Gastroesophageal sphincter (tissue), 4 donors: ENCODE data around the gene CRYAB. TPM values are rescaled to one million over a fixed set of nuclear protein-coding genes. Genes with fewer than 3 reads are reported as not detected.
A peak's percentile ranks its signal among the peaks of the same experiment; 100 is the strongest.

ENCODE experiments used
- ATAC-seq: fragments of 150-250 bp; one replicate; pipeline ENCODE4 v1.9.1; 2016; ENCODE audit warnings: mild to moderate bottlenecking, moderate library complexity
- H3K27ac ChIP-seq, 4 donors: fragments of 200-600 bp; sonication (generic) in 3 of 4; 1 replicate in 3 of 4; 2 replicates in 1 of 4; pipeline ENCODE4 v1.5.1; 2016 to 2019
- H3K27me3 ChIP-seq: fragments of 200-600 bp; sonication (generic); one replicate; pipeline ENCODE4 v1.5.1; 2019
- H3K36me3 ChIP-seq, 2 donors: fragments of 200-600 bp; sonication (generic); one replicate each; pipeline ENCODE4 v1.5.1; 2019; ENCODE audit warnings: control low read depth in 1 of 2
- H3K4me1 ChIP-seq, 3 donors: fragments of 200-600 bp; sonication (generic); 1 replicate in 2 of 3; 2 replicates in 1 of 3; pipeline ENCODE4 v1.5.1; 2016 to 2019; ENCODE audit warnings: control low read depth in 2 of 3
- H3K4me3 ChIP-seq, 2 donors: fragments of 200-600 bp; sonication (generic); one replicate each; pipeline ENCODE4 v1.5.1; 2019; ENCODE audit warnings: mild to moderate bottlenecking in 1 of 2, moderate library complexity in 1 of 2
- H3K9me3 ChIP-seq, 3 donors: fragments of 200-600 bp; sonication (generic); one replicate each; pipeline ENCODE4 v1.5.1; 2017 to 2019; ENCODE audit warnings: control low read depth in 2 of 3
- EP300 ChIP-seq: sonication (generic); formaldehyde crosslinking; IDR thresholded peaks from one replicate; pipeline ENCODE4 v1.6.1; 2017; ENCODE audit warnings: antibody characterized with exemption, mild to moderate bottlenecking
- POLR2A ChIP-seq, 2 donors: fragments of 450-650 bp; IDR thresholded peaks; one replicate each; pipeline ENCODE4 v1.6.1; 2017; ENCODE audit warnings: antibody characterized with exemption in 2 of 2, mild to moderate bottlenecking in 2 of 2, moderate library complexity in 1 of 2
- POLR2AphosphoS5 ChIP-seq: sonication (generic); formaldehyde crosslinking; IDR thresholded peaks from one replicate; pipeline ENCODE4 v1.6.1; 2017; ENCODE audit warnings: antibody characterized with exemption
- whole genome bisulfite sequencing, 2 donors: methylation state at CpG; one replicate each; pipeline ENCODE4 v1.1.5; 2018; ENCODE audit warnings: low coverage in 1 of 2; 5-methylcytosine and 5-hydroxymethylcytosine counted together
- small RNA-seq, 4 donors: library from RNA; depleted of rRNA; stranded (forward); fragments of <200 nt; gene quantifications; one replicate each; pipeline ENCODE3, GENCODE V24; 2016
- total RNA-seq, 4 donors: library from RNA; depleted of rRNA; stranded (reverse); fragments of >200 nt; gene quantifications; one replicate each; pipeline ENCODE4 v1.1.0, GENCODE V29; 2016
- TF ChIP-seq, protein P1 (sequence below), 4 experiments: fragments of 200-600 bp in 2 of 4; fragments of 450-650 bp in 2 of 4; sonication (generic) in 1 of 4; IDR thresholded peaks; one replicate each; pipeline ENCODE4 v1.5.1; 2017 to 2019; ENCODE audit warnings: antibody characterized with exemption in 4 of 4, mild to moderate bottlenecking in 2 of 4, moderate library complexity in 2 of 4

CRYAB gene
- total RNA-seq, 4 donors from 2014 or later, result 254 to 440 (median 294) TPM

DNA sequence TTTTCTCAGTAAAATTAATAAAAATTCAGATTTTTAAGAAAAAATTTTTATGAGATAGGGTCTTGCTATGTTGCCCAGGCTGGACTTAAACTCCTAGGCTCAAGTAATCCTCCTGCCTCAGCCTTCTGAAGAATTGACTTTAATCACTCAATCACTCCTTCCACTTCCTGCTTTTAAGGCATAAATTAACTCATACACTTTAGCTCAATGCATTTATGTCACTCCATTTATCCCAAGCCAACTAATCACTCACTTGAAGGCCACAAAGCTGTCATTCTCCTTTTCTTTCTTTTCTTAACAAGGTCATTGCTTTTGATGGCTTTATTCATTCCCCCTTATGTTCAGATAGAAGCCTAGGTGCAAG is 41.1 kb downstream of the CRYAB start:
- H3K4me3 ChIP-seq, result peak overlapping the region; percentile 75 to 90
- peak overlapping the region; percentile 45 to 91 (median 90) for H3K27ac ChIP-seq
- no peaks in the 10 kb centered on the region for H3K9me3 ChIP-seq
- H3K4me1 ChIP-seq, result peaks cover 0 to 31% (median 2%) of the 10 kb centered on the region in 3 donors
- no peak for ATAC-seq
- no peak for TF ChIP-seq POLR2A (IDR thresholded peaks at IDR 0.05)
- TF ChIP-seq, protein P1, sequence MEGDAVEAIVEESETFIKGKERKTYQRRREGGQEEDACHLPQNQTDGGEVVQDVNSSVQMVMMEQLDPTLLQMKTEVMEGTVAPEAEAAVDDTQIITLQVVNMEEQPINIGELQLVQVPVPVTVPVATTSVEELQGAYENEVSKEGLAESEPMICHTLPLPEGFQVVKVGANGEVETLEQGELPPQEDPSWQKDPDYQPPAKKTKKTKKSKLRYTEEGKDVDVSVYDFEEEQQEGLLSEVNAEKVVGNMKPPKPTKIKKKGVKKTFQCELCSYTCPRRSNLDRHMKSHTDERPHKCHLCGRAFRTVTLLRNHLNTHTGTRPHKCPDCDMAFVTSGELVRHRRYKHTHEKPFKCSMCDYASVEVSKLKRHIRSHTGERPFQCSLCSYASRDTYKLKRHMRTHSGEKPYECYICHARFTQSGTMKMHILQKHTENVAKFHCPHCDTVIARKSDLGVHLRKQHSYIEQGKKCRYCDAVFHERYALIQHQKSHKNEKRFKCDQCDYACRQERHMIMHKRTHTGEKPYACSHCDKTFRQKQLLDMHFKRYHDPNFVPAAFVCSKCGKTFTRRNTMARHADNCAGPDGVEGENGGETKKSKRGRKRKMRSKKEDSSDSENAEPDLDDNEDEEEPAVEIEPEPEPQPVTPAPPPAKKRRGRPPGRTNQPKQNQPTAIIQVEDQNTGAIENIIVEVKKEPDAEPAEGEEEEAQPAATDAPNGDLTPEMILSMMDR (IDR thresholded peaks at IDR 0.05), result no peak
- TF ChIP-seq EP300, result no peak
- TF ChIP-seq POLR2AphosphoS5, result no peak
- H3K36me3 ChIP-seq, result peaks cover 0 to 39% of the 10 kb centered on the region in 2 donors
- no peaks in the 10 kb centered on the region for H3K27me3 ChIP-seq

DNA sequence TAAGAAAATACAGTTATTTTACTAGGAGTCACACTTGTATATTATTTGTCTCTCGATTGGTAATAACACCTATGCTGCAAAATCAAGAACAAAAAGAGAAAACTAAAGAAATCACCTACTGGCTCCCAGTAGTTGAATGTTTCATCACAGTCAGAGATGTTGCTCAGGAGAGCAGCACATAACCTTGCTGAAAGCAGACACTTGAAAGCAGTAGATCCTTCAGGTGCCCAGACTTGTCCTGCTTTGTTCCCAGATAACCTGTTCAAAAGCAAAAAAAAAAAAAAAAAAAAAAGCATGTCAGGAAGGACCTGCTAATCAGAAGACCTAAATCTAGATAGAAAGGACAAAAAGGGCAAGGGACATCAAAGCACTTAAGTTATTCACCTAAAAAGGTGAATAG is 41.5 kb downstream of the CRYAB start:
- H3K27me3 ChIP-seq, result no peaks in the 10 kb centered on the region
- H3K36me3 ChIP-seq, result peaks cover 0 to 39% of the 10 kb centered on the region in 2 donors
- 83% methylated on average over 1 of the region's 1 CpG; no CpG with 5 or more reads in 1 of the 2 donors for WGBS, 2 donors
- no peak overlapping the region for H3K27ac ChIP-seq
- TF ChIP-seq, protein P1 (IDR thresholded peaks at IDR 0.05), result no peak
- TF ChIP-seq POLR2A (IDR thresholded peaks at IDR 0.05), result no peak
- no peak for TF ChIP-seq POLR2AphosphoS5
- TF ChIP-seq EP300, result no peak
- peak overlapping the region; percentile 75 to 90 for H3K4me3 ChIP-seq
- peaks cover 0 to 31% (median 2%) of the 10 kb centered on the region in 3 donors for H3K4me1 ChIP-seq
- H3K9me3 ChIP-seq, result no peaks in the 10 kb centered on the region
- ATAC-seq, result no peak

DNA sequence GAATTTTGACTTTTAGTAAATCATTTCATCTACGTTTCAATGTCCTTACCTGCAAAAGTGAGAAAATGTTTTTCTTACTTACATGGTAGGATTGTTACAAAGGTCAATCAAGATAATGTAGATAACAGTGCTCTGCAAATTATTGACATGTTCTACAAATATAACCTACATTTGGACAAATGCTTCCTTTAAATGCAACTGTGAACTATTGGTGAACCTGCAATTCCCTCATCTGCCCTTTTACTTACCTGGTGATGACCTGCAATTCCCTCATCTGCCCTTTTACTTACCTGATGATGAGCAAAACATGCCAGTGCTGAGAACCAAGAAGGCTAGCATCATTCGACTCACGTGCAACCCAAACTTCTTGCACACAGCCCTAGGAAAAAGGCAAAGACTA is 51.3 kb downstream of the CRYAB start:
- H3K36me3 ChIP-seq, result peaks cover 3 to 95% of the 10 kb centered on the region in 2 donors
- ATAC-seq, result no peak
- 88 to 92% methylated on average over 2 to 3 of the region's 3 CpGs for WGBS, 2 donors

More for the DNA sequence above, 51.3 kb downstream of the CRYAB start:
- TF ChIP-seq POLR2A (IDR thresholded peaks at IDR 0.05), result no peak
- TF ChIP-seq, protein P1 (IDR thresholded peaks at IDR 0.05), result no peak
- no peak for TF ChIP-seq EP300
- no peak for TF ChIP-seq POLR2AphosphoS5
- H3K4me3 ChIP-seq, result no peak overlapping the region
- H3K27me3 ChIP-seq, result no peaks in the 10 kb centered on the region
- no peaks in the 10 kb centered on the region for H3K4me1 ChIP-seq
- H3K9me3 ChIP-seq, result no peaks in the 10 kb centered on the region
- no peak overlapping the region for H3K27ac ChIP-seq

Small RNA genes within 50 kb of the gene (small RNA-seq; reads per million reads assigned to genes)
- gene C11orf52 (0 reads per million in 4 donors), gene GNG5P3 (0 reads per million in 4 donors), gene RNA5SP351 (0 reads per million in 4 donors), gene RPL37AP8 (0 to 0.82 (median 0.12) reads per million in 4 donors)

Other genes with a start within 250 kb of the CRYAB start
- gene PPP2R1B, start 145.4 kb downstream of the CRYAB start, total RNA-seq, result 10 to 100 TPM; 11.1 to 21.9 (median 20.5) TPM
- 10 to 100 TPM; 26.7 to 33.9 (median 31.1) TPM for gene ALG9, start 40.2 kb downstream of the CRYAB start, total RNA-seq
- gene FDXACB1, start 32.6 kb downstream of the CRYAB start, total RNA-seq, result 1 to 10 TPM in 2 of 4 donors, under 1 TPM in 2; 0.16 to 1.1 (median 0.99) TPM
- 10 to 100 TPM; 11.7 to 19.3 (median 17.5) TPM for gene CFAP68, start 32.2 kb downstream of the CRYAB start, total RNA-seq
- gene HSPB2, start 964 bp upstream of the CRYAB start, total RNA-seq, result 1 to 10 TPM in 3 of 4 donors, under 1 TPM in 1; 0.78 to 5.5 (median 3.0) TPM
- 1 to 10 TPM in 3 of 4 donors, not detected in 1; 2.4 to 3.3 (median 3.1) TPM for gene C11orf52, start 7.1 kb upstream of the CRYAB start, total RNA-seq
- 100 to 1,000 TPM; 125 to 164 (median 153) TPM for gene DIXDC1, start 25.6 kb upstream of the CRYAB start, total RNA-seq
- gene DLAT, start 113.6 kb upstream of the CRYAB start, total RNA-seq, result 10 to 100 TPM; 18.2 to 38.6 (median 32.1) TPM
- gene PIH1D2, start 162.2 kb upstream of the CRYAB start, total RNA-seq, result 1 to 10 TPM; 1.8 to 4.2 (median 3.2) TPM
- 10 to 100 TPM; 14.4 to 21.5 (median 16.4) TPM for gene NKAPD1, start 162.5 kb upstream of the CRYAB start, total RNA-seq
- gene TIMM8B, start 175.0 kb upstream of the CRYAB start, total RNA-seq, result 10 to 100 TPM; 19.2 to 37.6 (median 24.8) TPM
- 100 to 1,000 TPM; 102 to 120 (median 113) TPM for gene SDHD, start 175.1 kb upstream of the CRYAB start, total RNA-seq